ENCODE measurements around the gene TMEM100.

Gene TMEM100

GRCh38 chr17:55710829-55711496 lies 11.7 kb downstream of the TMEM100 start:
- no peak for DNase-seq

GRCh38 chr17:55710410-55710809 lies 12.3 kb downstream of the TMEM100 start:
- DNase-seq = peak; percentile 11

GRCh38 chr17:55709984-55710383 lies 12.7 kb downstream of the TMEM100 start:
- DNase-seq = no peak

GRCh38 chr17:55709440-55709839 lies 13.2 kb downstream of the TMEM100 start:
- no peak for DNase-seq

- DNase-seq = no peak
Measured at GRCh38 chr17:55708175-55708974, 14.3 kb downstream of the TMEM100 start.

- DNase-seq = no peak
Measured at GRCh38 chr17:55706808-55707773, 15.6 kb downstream of the TMEM100 start.

- DNase-seq = no peak
Measured at GRCh38 chr17:55705847-55706246, 16.8 kb downstream of the TMEM100 start.

GRCh38 chr17:55704401-55704800 lies 18.3 kb downstream of the TMEM100 start:
- no peak for DNase-seq

- no peak for DNase-seq
Measured at GRCh38 chr17:55702150-55702549, 20.5 kb downstream of the TMEM100 start.

GRCh38 chr17:55699181-55699860 lies 23.3 kb downstream of the TMEM100 start:
- no peak for DNase-seq

GRCh38 chr17:55694286-55694910 lies 28.3 kb downstream of the TMEM100 start:
- no peak for DNase-seq

GRCh38 chr17:55693254-55694216 lies 29.1 kb downstream of the TMEM100 start:
- DNase-seq = no peak

- no peak for DNase-seq
Measured at GRCh38 chr17:55692276-55692675, 30.4 kb downstream of the TMEM100 start.

GRCh38 chr17:55691666-55692065 lies 31.0 kb downstream of the TMEM100 start:
- DNase-seq = no peak

GRCh38 chr17:55690105-55690508 lies 32.6 kb downstream of the TMEM100 start:
- peak; percentile 19 for DNase-seq

GRCh38 chr17:55689672-55690071 lies 33.0 kb downstream of the TMEM100 start:
- DNase-seq = no peak

GRCh38 chr17:55688057-55688456 lies 34.6 kb downstream of the TMEM100 start:
- DNase-seq = no peak

GRCh38 chr17:55687037-55687436 lies 35.6 kb downstream of the TMEM100 start:
- no peak for DNase-seq

GRCh38 chr17:55683550-55684315 lies 38.9 kb downstream of the TMEM100 start:
- DNase-seq = no peak

GRCh38 chr17:55681342-55681700 lies 41.3 kb downstream of the TMEM100 start:
- DNase-seq = no peak
